ENCODE data around the gene KRT28. TPM values are rescaled to one million over a fixed set of nuclear protein-coding genes. Genes with fewer than 3 reads are reported as not detected.

KRT28 gene
- total RNA-seq, 1 experiment from 2014 or later = not detected

- intact Hi-C loops (cut with micrococcal nuclease; ENCODE audit: unreplicated experiment) = no loop called here
- CTCF ChIA-PET = no interaction called here
These were observed 39.4 kb upstream of the KRT28 start for GRCh38 chr17:40839194-40839593.

GRCh38 chr17:40836020-40836419 lies 36.3 kb upstream of the KRT28 start:
- Histone ChIP-seq H3K36me3 (ENCODE audit: low read depth) (peaks cover 3% of the 10 kb centered on the region; the same call in 1 of the 2 replicates), H3K27ac (no peak overlapping the region), H3K9me2 (ENCODE audit: insufficient read depth) (no peaks in the 10 kb centered on the region), H3F3A (ENCODE audit: insufficient read depth, low read depth) (0 out of 2 replicates have a peak, but pooled peaks cover 3% of the 10 kb centered on the region), H4K20me1 (ENCODE audit: insufficient read depth) (no peaks in the 10 kb centered on the region), H3K9me3 (ENCODE audit: insufficient read depth, low read depth) (no peaks in the 10 kb centered on the region), H3K27me3 (ENCODE audit: insufficient read depth, low read depth) (no peaks in the 10 kb centered on the region), H3K4me2 (no peak overlapping the region), H3K4me1 (replicated peaks; ENCODE audit: insufficient read depth) (no peaks in the 10 kb centered on the region), H2AFZ (no peak overlapping the region), H3K4me3 (no peak overlapping the region), H3K79me2 (ENCODE audit: low read depth) (no peaks in the 10 kb centered on the region)
- ChIA-PET POLR2A (ENCODE audit: unreplicated experiment) (no interaction called here), CTCF (no interaction called here)
- BruUV-seq (replicated peaks) = no TSS peak
- DNase-seq = no peak
- intact Hi-C loops (cut with micrococcal nuclease; ENCODE audit: unreplicated experiment) = no loop called here
- TF ChIP-seq EZH2 (IDR thresholded peaks at IDR 0.05; ENCODE audit: low read depth) = no peak
- TF ChIP-seq CTCF (conservative IDR thresholded peaks at IDR 0.05) = no peak

More at GRCh38 chr17:40839194-40839593, 39.4 kb upstream of the KRT28 start:
- DNase-seq = no peak
- Histone ChIP-seq H3K4me3 (no peak overlapping the region), H3K4me2 (no peak overlapping the region), H3K4me1 (replicated peaks; ENCODE audit: insufficient read depth) (no peaks in the 10 kb centered on the region), H3K36me3 (ENCODE audit: low read depth) (peaks cover 3% of the 10 kb centered on the region; the same call in 1 of the 2 replicates), H3K27ac (no peak overlapping the region), H3K9me3 (ENCODE audit: insufficient read depth, low read depth) (no peaks in the 10 kb centered on the region), H3K79me2 (ENCODE audit: low read depth) (no peaks in the 10 kb centered on the region), H3K27me3 (ENCODE audit: insufficient read depth, low read depth) (no peaks in the 10 kb centered on the region), H4K20me1 (ENCODE audit: insufficient read depth) (no peaks in the 10 kb centered on the region), H3K9me2 (ENCODE audit: insufficient read depth) (no peaks in the 10 kb centered on the region), H3F3A (ENCODE audit: insufficient read depth, low read depth) (no peaks in the 10 kb centered on the region), H2AFZ (no peak overlapping the region)
- no peak for TF ChIP-seq EZH2 (IDR thresholded peaks at IDR 0.05; ENCODE audit: low read depth)
- TF ChIP-seq CTCF (conservative IDR thresholded peaks at IDR 0.05) = no peak
- POLR2A ChIA-PET (ENCODE audit: unreplicated experiment) = no interaction called here
- no TSS peak for BruUV-seq (replicated peaks)

GRCh38 chr17:40833882-40834281 lies 34.1 kb upstream of the KRT28 start:
- Histone ChIP-seq H2AFZ (no peak overlapping the region), H3K79me2 (ENCODE audit: low read depth) (no peaks in the 10 kb centered on the region), H3K36me3 (ENCODE audit: low read depth) (peaks cover 3% of the 10 kb centered on the region; the same call in 1 of the 2 replicates), H4K20me1 (ENCODE audit: insufficient read depth) (no peaks in the 10 kb centered on the region), H3F3A (ENCODE audit: insufficient read depth, low read depth) (0 out of 2 replicates have a peak, but pooled peaks cover 3% of the 10 kb centered on the region), H3K27ac (no peak overlapping the region), H3K4me2 (no peak overlapping the region), H3K4me1 (replicated peaks; ENCODE audit: insufficient read depth) (no peaks in the 10 kb centered on the region), H3K9me2 (ENCODE audit: insufficient read depth) (no peaks in the 10 kb centered on the region), H3K27me3 (ENCODE audit: insufficient read depth, low read depth) (no peaks in the 10 kb centered on the region), H3K9me3 (ENCODE audit: insufficient read depth, low read depth) (no peaks in the 10 kb centered on the region), H3K4me3 (no peak overlapping the region)
- POLR2A ChIA-PET (ENCODE audit: unreplicated experiment) = no interaction called here
- intact Hi-C loops (cut with micrococcal nuclease; ENCODE audit: unreplicated experiment) = no loop called here
- TF ChIP-seq EZH2 (IDR thresholded peaks at IDR 0.05; ENCODE audit: low read depth) = no peak
- TF ChIP-seq CTCF (conservative IDR thresholded peaks at IDR 0.05) = no peak
- no peak for DNase-seq
- CTCF ChIA-PET = no interaction called here
- no TSS peak for BruUV-seq (replicated peaks)

Measured in PC-9 (cell line).